DOHH2 (cell line): ENCODE measurements around the gene LUC7L3.

Experiments
- EZH2phosphoT487 ChIP-seq: fragments of 200-600 bp; sonication (generic); IDR thresholded peaks from 2 replicates; pipeline ENCODE4 v1.6.1; 2017; ENCODE audit warnings: borderline replicate concordance, mild to moderate bottlenecking, antibody characterized with exemption, low read length, moderate library complexity, mixed read lengths
- TF ChIP-seq, protein P1 (sequence below): fragments of 200-600 bp; sonication (generic); IDR thresholded peaks from one replicate; pipeline ENCODE4 v1.5.1; 2014; ENCODE audit warnings: antibody characterized with exemption, mild to moderate bottlenecking, low read depth, low read length; ENCODE audit not compliant: poor library complexity, severe bottlenecking

GRCh38 chr17:50790618-50791017 lies 71.2 kb downstream of the LUC7L3 start:
- TF ChIP-seq, protein P1, sequence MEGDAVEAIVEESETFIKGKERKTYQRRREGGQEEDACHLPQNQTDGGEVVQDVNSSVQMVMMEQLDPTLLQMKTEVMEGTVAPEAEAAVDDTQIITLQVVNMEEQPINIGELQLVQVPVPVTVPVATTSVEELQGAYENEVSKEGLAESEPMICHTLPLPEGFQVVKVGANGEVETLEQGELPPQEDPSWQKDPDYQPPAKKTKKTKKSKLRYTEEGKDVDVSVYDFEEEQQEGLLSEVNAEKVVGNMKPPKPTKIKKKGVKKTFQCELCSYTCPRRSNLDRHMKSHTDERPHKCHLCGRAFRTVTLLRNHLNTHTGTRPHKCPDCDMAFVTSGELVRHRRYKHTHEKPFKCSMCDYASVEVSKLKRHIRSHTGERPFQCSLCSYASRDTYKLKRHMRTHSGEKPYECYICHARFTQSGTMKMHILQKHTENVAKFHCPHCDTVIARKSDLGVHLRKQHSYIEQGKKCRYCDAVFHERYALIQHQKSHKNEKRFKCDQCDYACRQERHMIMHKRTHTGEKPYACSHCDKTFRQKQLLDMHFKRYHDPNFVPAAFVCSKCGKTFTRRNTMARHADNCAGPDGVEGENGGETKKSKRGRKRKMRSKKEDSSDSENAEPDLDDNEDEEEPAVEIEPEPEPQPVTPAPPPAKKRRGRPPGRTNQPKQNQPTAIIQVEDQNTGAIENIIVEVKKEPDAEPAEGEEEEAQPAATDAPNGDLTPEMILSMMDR, result no peak
- TF ChIP-seq EZH2phosphoT487, result no peak
